Muscle layer of colon (tissue), 2 donors: Measurements from ENCODE around the gene ZNF296.

Experiments used
- H3K27ac ChIP-seq: one replicate; pipeline ENCODE4 v1.7.0; 2013; ENCODE audit warnings: low read depth, mild to moderate bottlenecking, low read length, moderate library complexity
- H3K27me3 ChIP-seq, 2 donors: one replicate each; pipeline ENCODE4 v1.7.0; 2013; ENCODE audit warnings: low read length in 2 of 2, mild to moderate bottlenecking in 2 of 2; ENCODE audit not compliant: insufficient read depth in 2 of 2, control insufficient read depth in 1 of 2
- H3K36me3 ChIP-seq: one replicate; pipeline ENCODE4 v1.7.0; 2013; ENCODE audit warnings: mild to moderate bottlenecking, low read length; ENCODE audit not compliant: insufficient read depth
- H3K4me1 ChIP-seq: one replicate; pipeline ENCODE4 v1.7.0; 2013; ENCODE audit warnings: mild to moderate bottlenecking, low read length; ENCODE audit not compliant: insufficient read depth
- H3K4me3 ChIP-seq, 2 donors: one replicate each; pipeline ENCODE4 v1.7.0; 2013; ENCODE audit warnings: low read length in 2 of 2, low read depth in 1 of 2, mild to moderate bottlenecking in 1 of 2, moderate library complexity in 1 of 2
- H3K9ac ChIP-seq: one replicate; pipeline ENCODE4 v1.7.0; 2013; ENCODE audit warnings: low read length
- H3K9me3 ChIP-seq: one replicate; pipeline ENCODE4 v1.7.0; 2013; ENCODE audit warnings: mild to moderate bottlenecking, low read length
- donor health status: abdominal sarcoma.
- donor health status: Adenocarcinoma of cecum.

The ZNF296 gene

GRCh38 chr19:45101806-45102205 lies 25.5 kb upstream of the ZNF296 start:
- Histone ChIP-seq H3K9ac (no peak overlapping the region), H3K27ac (no peak overlapping the region), H3K9me3 (no peaks in the 10 kb centered on the region), H3K36me3 (no peaks in the 10 kb centered on the region), H3K4me3 (no peak overlapping the region), H3K27me3 (no peaks in the 10 kb centered on the region), H3K4me1 (peaks cover 27% of the 10 kb centered on the region)

- H3K27me3 ChIP-seq: no peaks in the 10 kb centered on the region
- H3K9me3 ChIP-seq: no peaks in the 10 kb centered on the region
- no peak overlapping the region for H3K27ac ChIP-seq
- no peak overlapping the region for H3K9ac ChIP-seq
- peaks cover 36% of the 10 kb centered on the region for H3K4me1 ChIP-seq
- H3K4me3 ChIP-seq: no peak overlapping the region
- no peaks in the 10 kb centered on the region for H3K36me3 ChIP-seq
Measured at GRCh38 chr19:45100846-45101252, 24.6 kb upstream of the ZNF296 start.

DNA sequence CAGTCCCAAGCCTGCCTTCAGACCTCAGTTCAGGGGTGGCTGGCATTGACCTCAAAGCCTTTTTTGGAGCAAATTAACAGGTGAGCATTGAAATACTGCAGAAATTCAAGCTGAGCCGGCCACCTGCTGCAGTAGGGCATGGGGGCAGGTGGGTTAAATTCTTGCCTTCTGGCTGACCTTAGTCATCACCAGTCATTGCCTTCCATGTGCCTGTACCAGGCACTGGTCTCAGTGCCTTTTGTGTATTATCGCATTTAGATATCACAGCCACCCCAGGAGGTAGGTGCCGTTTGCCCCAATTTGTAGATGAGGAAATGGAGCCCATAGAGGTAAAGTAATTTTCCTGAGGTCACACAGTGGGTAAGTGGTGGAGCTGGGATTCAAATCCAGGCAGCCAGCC lies 23.9 kb upstream of the ZNF296 start:
- Histone ChIP-seq H3K36me3 (no peaks in the 10 kb centered on the region), H3K4me3 (no peak overlapping the region), H3K9me3 (no peaks in the 10 kb centered on the region), H3K4me1 (peaks cover 43% of the 10 kb centered on the region), H3K27me3 (no peaks in the 10 kb centered on the region), H3K9ac (no peak overlapping the region), H3K27ac (no peak overlapping the region)

DNA sequence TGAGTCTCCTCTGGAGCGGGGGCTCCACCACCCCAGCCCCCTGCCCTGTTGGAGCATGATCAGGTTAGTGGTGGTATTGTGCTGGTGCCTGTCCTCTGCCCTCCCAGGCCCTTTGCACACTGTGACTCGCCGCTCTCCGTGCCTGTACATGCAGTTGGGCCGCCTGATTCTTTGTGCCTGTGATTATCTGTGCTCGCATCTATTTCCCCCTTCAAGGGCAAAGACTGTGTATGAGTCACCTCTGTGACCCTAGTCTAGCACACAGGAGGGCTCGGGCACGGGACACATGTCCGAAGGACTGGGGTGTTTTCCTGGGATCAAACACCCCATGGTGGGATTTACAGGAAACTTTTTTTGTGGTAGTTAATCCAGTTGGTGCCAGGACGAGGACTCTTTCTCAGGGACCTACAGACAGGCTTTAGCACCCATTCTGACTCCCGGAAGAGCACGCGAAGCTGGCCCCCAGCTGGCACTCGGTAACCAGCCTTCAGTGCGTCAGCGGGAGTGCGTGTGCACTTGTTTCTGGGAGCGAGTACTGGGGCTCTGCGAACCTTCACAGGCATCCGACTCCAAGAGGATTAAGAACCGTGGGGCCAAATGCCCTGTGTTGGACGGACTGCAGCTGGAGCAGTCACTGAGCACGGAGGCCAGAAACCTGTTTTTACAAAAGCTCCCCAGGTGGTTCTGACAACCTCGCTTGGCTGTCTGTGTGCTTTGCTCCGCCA lies 23.4 kb upstream of the ZNF296 start:
- peaks cover 49% of the 10 kb centered on the region for H3K4me1 ChIP-seq
- H3K36me3 ChIP-seq: no peaks in the 10 kb centered on the region
- H3K9ac ChIP-seq: no peak overlapping the region
- no peaks in the 10 kb centered on the region for H3K27me3 ChIP-seq
- no peak overlapping the region for H3K4me3 ChIP-seq
- H3K27ac ChIP-seq: no peak overlapping the region
- H3K9me3 ChIP-seq: no peaks in the 10 kb centered on the region

- Histone ChIP-seq H3K9ac (no peak overlapping the region), H3K4me1 (peaks cover 56% of the 10 kb centered on the region), H3K4me3 (no peak overlapping the region), H3K36me3 (no peaks in the 10 kb centered on the region), H3K27me3 (no peaks in the 10 kb centered on the region), H3K27ac (no peak overlapping the region), H3K9me3 (no peaks in the 10 kb centered on the region)
Measured at GRCh38 chr19:45098521-45099466, 22.5 kb upstream of the ZNF296 start.

GRCh38 chr19:45097776-45098520 lies 21.7 kb upstream of the ZNF296 start:
- Histone ChIP-seq H3K9me3 (no peaks in the 10 kb centered on the region), H3K4me1 (peaks cover 56% of the 10 kb centered on the region), H3K27ac (no peak overlapping the region), H3K4me3 (no peak overlapping the region), H3K36me3 (no peaks in the 10 kb centered on the region), H3K9ac (no peak overlapping the region), H3K27me3 (no peaks in the 10 kb centered on the region)

DNA sequence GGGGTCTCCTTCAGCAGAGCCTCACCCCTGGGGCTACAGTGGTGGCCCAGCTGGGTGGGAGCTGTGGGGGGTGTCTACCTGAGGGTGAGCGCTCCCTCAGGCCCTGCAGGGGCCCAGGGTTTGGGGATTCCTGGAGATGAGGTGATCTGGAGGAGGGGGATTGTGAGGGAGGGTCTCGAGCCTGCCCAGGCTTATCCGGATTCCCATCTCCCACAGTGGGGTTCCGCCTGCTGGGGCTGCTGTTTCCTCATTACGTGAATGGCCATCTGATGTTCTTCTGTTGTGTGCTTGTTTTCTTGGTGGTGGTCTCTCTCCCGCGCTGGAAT lies 21.1 kb upstream of the ZNF296 start:
- Histone ChIP-seq H3K27ac (no peak overlapping the region), H3K4me3 (no peak overlapping the region), H3K4me1 (peaks cover 56% of the 10 kb centered on the region), H3K9me3 (no peaks in the 10 kb centered on the region), H3K27me3 (no peaks in the 10 kb centered on the region), H3K36me3 (no peaks in the 10 kb centered on the region), H3K9ac (no peak overlapping the region)

- Histone ChIP-seq H3K27ac (no peak overlapping the region), H3K9ac (no peak overlapping the region), H3K4me1 (peaks cover 56% of the 10 kb centered on the region), H3K9me3 (no peaks in the 10 kb centered on the region), H3K4me3 (no peak overlapping the region), H3K36me3 (no peaks in the 10 kb centered on the region), H3K27me3 (no peaks in the 10 kb centered on the region)
Measured at GRCh38 chr19:45096700-45097099, 20.4 kb upstream of the ZNF296 start.

DNA sequence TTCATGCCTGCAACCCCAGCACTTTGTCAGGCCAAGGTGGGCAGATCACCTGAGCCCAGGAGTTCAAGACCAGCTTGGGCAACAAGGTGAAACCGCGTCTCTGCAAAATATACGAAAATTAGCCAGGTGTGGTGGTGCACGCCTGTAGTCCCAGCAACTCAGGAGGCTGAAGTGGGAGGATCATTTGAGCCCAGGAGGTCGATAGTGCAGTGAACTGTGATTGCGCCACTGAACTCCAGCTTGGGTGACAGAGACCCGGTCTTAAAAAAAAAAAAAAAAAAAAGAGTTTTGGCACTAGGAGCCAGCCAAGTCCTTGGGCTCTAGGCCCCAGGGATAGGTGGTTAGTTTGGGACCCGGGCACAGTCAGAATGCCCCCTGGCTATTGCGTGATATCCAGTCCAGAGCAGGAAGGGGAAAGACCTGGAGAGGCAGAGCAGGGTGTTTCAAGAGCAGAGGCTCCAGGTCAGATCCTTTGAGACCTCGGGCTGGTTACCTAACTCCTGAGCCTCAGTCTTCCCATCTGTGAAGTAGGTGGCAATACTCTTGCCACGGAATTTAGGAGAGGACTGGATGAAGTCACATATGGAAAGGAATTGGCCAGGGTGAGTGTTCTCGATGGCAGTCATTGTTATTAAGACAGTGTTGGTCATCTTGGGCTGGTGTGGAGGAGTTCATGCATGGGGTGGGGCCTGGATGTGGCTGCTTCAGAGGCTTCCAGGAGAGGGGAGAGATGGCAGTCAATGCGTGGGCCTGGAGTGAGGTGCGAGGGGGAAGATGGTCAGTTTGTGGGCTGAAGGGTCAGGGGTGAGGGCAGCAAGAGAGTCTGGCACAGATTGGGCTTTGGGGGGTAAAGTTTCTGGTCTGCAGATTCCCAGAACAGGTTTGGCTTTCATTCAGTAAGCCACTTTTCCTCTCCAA lies 19.5 kb upstream of the ZNF296 start:
- no peak overlapping the region for H3K4me3 ChIP-seq
- H3K4me1 ChIP-seq: peaks cover 60% of the 10 kb centered on the region
- H3K36me3 ChIP-seq: no peaks in the 10 kb centered on the region
- no peak overlapping the region for H3K9ac ChIP-seq
- no peaks in the 10 kb centered on the region for H3K9me3 ChIP-seq
- no peaks in the 10 kb centered on the region for H3K27me3 ChIP-seq
- H3K27ac ChIP-seq: no peak overlapping the region

- Histone ChIP-seq H3K4me1 (peaks cover 62% of the 10 kb centered on the region), H3K4me3 (peak overlapping the region in 1 of 2 donors; percentile 89)
Measured at GRCh38 chr19:45094707-45095106, 18.4 kb upstream of the ZNF296 start.

More at GRCh38 chr19:45094707-45095106, 18.4 kb upstream of the ZNF296 start:
- Histone ChIP-seq H3K9me3 (no peaks in the 10 kb centered on the region), H3K27ac (no peak overlapping the region), H3K9ac (no peak overlapping the region), H3K27me3 (no peaks in the 10 kb centered on the region), H3K36me3 (no peaks in the 10 kb centered on the region)
